Calu3 (cell line): ENCODE results near the gene SLMAP. TPM values are rescaled to one million over a fixed set of nuclear protein-coding genes. Genes with fewer than 3 reads are reported as not detected.
"Not testable (repeated sequence)": the region's sequence is repeated elsewhere in the genome, so short reads cannot be mapped to it uniquely, and the experiment has no call there.

Experiments
- BruUV-seq: library from RNA; stranded (reverse); fragments of 400-500 nt; replicated peaks from 2 replicates; lab custom pipeline; 2021; lab: Mats Ljungman, UMichigan
- CTCF ChIA-PET: fragments of 300-600 bp; sonication (Branson Sonifier 250); formaldehyde crosslinking; loops from one replicate; lab custom pipeline; 2022; ENCODE audit warnings: antibody characterized with exemption; lab: Charles Lee
- DNase-seq: peaks from one replicate; pipeline ENCODE4 v3.0.0; 2022
- H3K27ac Mint-ChIP-seq: one replicate; pipeline ENCODE4 v1.8.0; 2022; ENCODE audit warnings: mixed read lengths; ENCODE audit not compliant: unreplicated experiment
- H3K27me3 Mint-ChIP-seq: one replicate; pipeline ENCODE4 v1.8.0; 2022; ENCODE audit warnings: mixed read lengths; ENCODE audit not compliant: unreplicated experiment
- H3K36me3 Mint-ChIP-seq: one replicate; pipeline ENCODE4 v1.8.0; 2022; ENCODE audit warnings: mild to moderate bottlenecking, moderate library complexity, mixed read lengths; ENCODE audit not compliant: insufficient read depth, unreplicated experiment
- H3K4me1 Mint-ChIP-seq: one replicate; pipeline ENCODE4 v1.8.0; 2022; ENCODE audit warnings: mild to moderate bottlenecking, low read depth, mixed read lengths; ENCODE audit not compliant: unreplicated experiment
- H3K4me3 Mint-ChIP-seq: one replicate; pipeline ENCODE4 v1.8.0; 2022; ENCODE audit warnings: mild to moderate bottlenecking, low read depth, moderate library complexity, mixed read lengths; ENCODE audit not compliant: unreplicated experiment
- H3K9me3 Mint-ChIP-seq: one replicate; pipeline ENCODE4 v1.8.0; 2022; ENCODE audit warnings: low read depth, mixed read lengths; ENCODE audit not compliant: unreplicated experiment
- CTCF ChIP-seq: fragments of 200-600 bp; IDR thresholded peaks from one replicate; pipeline ENCODE4 v1.8.0; 2022; ENCODE audit warnings: antibody characterized with exemption; ENCODE audit not compliant: unreplicated experiment
- intact Hi-C: fragments of 100-400 bp; cut with micrococcal nuclease; formaldehyde crosslinking; loops from one replicate; pipeline ENCODE4 v1.10.0; 2022; ENCODE audit not compliant: unreplicated experiment
- total RNA-seq: library from RNA; stranded (reverse); gene quantifications from 2 replicates; pipeline ENCODE4 v1.2.3, GENCODE V29; 2022

Gene SLMAP
- total RNA-seq, 1 experiment from 2014 or later = 114 TPM

- intact Hi-C loops = no loop called here
- CTCF ChIA-PET = no interaction called here
- no peak for DNase-seq
- no peak for TF ChIP-seq CTCF
- no peaks in the 10 kb centered on the region for H3K4me1 Mint-ChIP-seq
- no peak overlapping the region for H3K27ac Mint-ChIP-seq
- no peaks in the 10 kb centered on the region for H3K36me3 Mint-ChIP-seq
- BruUV-seq = no TSS peak
- H3K4me3 Mint-ChIP-seq = no peak overlapping the region
- H3K27me3 Mint-ChIP-seq = no peaks in the 10 kb centered on the region
- no peaks in the 10 kb centered on the region for H3K9me3 Mint-ChIP-seq
Observed at GRCh38 chr3:57872606-57873005, 116.5 kb downstream of the SLMAP start.

- Mint-ChIP-seq H3K9me3 (no peaks in the 10 kb centered on the region), H3K27ac (no peak overlapping the region), H3K36me3 (no peaks in the 10 kb centered on the region), H3K4me3 (no peak overlapping the region), H3K4me1 (no peaks in the 10 kb centered on the region), H3K27me3 (no peaks in the 10 kb centered on the region)
- CTCF ChIA-PET = interaction anchor here (0.6 kb wide), 1 partner anchor 247 kb away, joined by 3 read pairs; no protein-coding TSS in a partner anchor
- no TSS peak for BruUV-seq
- intact Hi-C loops = no loop called here
- TF ChIP-seq CTCF = no peak
- DNase-seq = no peak
Observed at GRCh38 chr3:57876632-57877031, 120.5 kb downstream of the SLMAP start.

- no peak for DNase-seq
- no peak for TF ChIP-seq CTCF
- Mint-ChIP-seq H3K36me3 (no peaks in the 10 kb centered on the region), H3K27me3 (no peaks in the 10 kb centered on the region), H3K4me1 (no peaks in the 10 kb centered on the region), H3K27ac (no peak overlapping the region), H3K9me3 (no peaks in the 10 kb centered on the region), H3K4me3 (no peak overlapping the region)
- intact Hi-C loops = no loop called here
- BruUV-seq = no TSS peak
- CTCF ChIA-PET = no interaction called here
Observed at GRCh38 chr3:57877116-57877515, 121.0 kb downstream of the SLMAP start.

GRCh38 chr3:57884436-57884835 lies 128.3 kb downstream of the SLMAP start:
- H3K4me1 Mint-ChIP-seq, H3K27me3 Mint-ChIP-seq, H3K9me3 Mint-ChIP-seq, intact Hi-C loops, DNase-seq, H3K27ac Mint-ChIP-seq, BruUV-seq, H3K4me3 Mint-ChIP-seq: not testable (repeated sequence)
- peaks cover 30% of the 10 kb centered on the region for H3K36me3 Mint-ChIP-seq
- CTCF ChIA-PET = interaction anchor here (0.7 kb wide), 1 partner anchor 126 kb away, joined by 3 read pairs; no protein-coding TSS in a partner anchor

- Mint-ChIP-seq H3K9me3 (no peaks in the 10 kb centered on the region), H3K27ac (no peak overlapping the region)
- CTCF ChIA-PET = interaction anchor here (0.6 kb wide), 1 partner anchor 144 kb away, joined by 5 read pairs; no protein-coding TSS in a partner anchor
Observed at GRCh38 chr3:57889807-57890206, 133.7 kb downstream of the SLMAP start.

More at GRCh38 chr3:57889807-57890206, 133.7 kb downstream of the SLMAP start:
- BruUV-seq = no TSS peak
- no peak for DNase-seq
- peaks cover 21% of the 10 kb centered on the region for H3K36me3 Mint-ChIP-seq
- TF ChIP-seq CTCF = no peak
- no peaks in the 10 kb centered on the region for H3K27me3 Mint-ChIP-seq
- no peak overlapping the region for H3K4me3 Mint-ChIP-seq
- intact Hi-C loops = no loop called here
- no peaks in the 10 kb centered on the region for H3K4me1 Mint-ChIP-seq
